Brain microvascular endothelial cell (primary cell): Measurements from ENCODE around the gene SUSD6.
A peak's percentile ranks its signal among the peaks of the same experiment; 100 is the strongest.

Experiments used
- DNase-seq: peaks from one replicate; pipeline ENCODE4 v3.0.0-alpha.2; 2020
- H3K27ac ChIP-seq: fragments of 250-450 bp; sonication (Bioruptor Pico); 2 replicates; pipeline ENCODE4 v1.5.1; 2020; ENCODE audit warnings: mild to moderate bottlenecking, moderate library complexity
- H3K27me3 ChIP-seq: fragments of 250-450 bp; sonication (Bioruptor Pico); replicated peaks from 2 replicates; pipeline ENCODE4 v1.5.1; 2020; ENCODE audit warnings: mild to moderate bottlenecking
- H3K36me3 ChIP-seq: fragments of 250-450 bp; sonication (Bioruptor Pico); replicated peaks from 2 replicates; pipeline ENCODE4 v1.5.1; 2020; ENCODE audit warnings: mild to moderate bottlenecking
- H3K4me3 ChIP-seq: 2 replicates; pipeline ENCODE4 v1.5.1; 2011; ENCODE audit warnings: low read depth, mild to moderate bottlenecking, control low read depth, low read length, moderate library complexity
- CTCF ChIP-seq: IDR thresholded peaks from 2 replicates; pipeline ENCODE4 v1.5.1; 2011; ENCODE audit warnings: low read depth, mild to moderate bottlenecking, moderate library complexity, low read length, control low read depth, inconsistent platforms; ENCODE audit errors: missing control alignments
- in situ Hi-C: cut with HindIII; loops from 2 replicates; pipeline ENCODE4 v1.10.0; 2017; ENCODE audit warnings: low sequenced_read_pairs, low pct_ligation_motif_present

SUSD6 gene

GRCh38 chr14:69626132-69626500 is 14.7 kb downstream of the SUSD6 start:
- no peak for DNase-seq
- Histone ChIP-seq H3K4me3 (no peak overlapping the region), H3K27ac (no peak overlapping the region), H3K36me3 (no peaks in the 10 kb centered on the region), H3K27me3 (no peaks in the 10 kb centered on the region)
- TF ChIP-seq CTCF: no peak
- in situ Hi-C loops: no loop called here

- H3K27ac ChIP-seq: no peak overlapping the region
- TF ChIP-seq CTCF: no peak
- no peaks in the 10 kb centered on the region for H3K36me3 ChIP-seq
- H3K4me3 ChIP-seq: no peak overlapping the region
- in situ Hi-C loops: no loop called here
- H3K27me3 ChIP-seq: no peaks in the 10 kb centered on the region
- no peak for DNase-seq
Measured at GRCh38 chr14:69629225-69630127, 18.1 kb downstream of the SUSD6 start.

- in situ Hi-C loops: no loop called here
- H3K4me3 ChIP-seq: no peak overlapping the region
- no peaks in the 10 kb centered on the region for H3K27me3 ChIP-seq
- H3K36me3 ChIP-seq: no peaks in the 10 kb centered on the region
- H3K27ac ChIP-seq: no peak overlapping the region
- no peak for TF ChIP-seq CTCF
- no peak for DNase-seq
Measured at GRCh38 chr14:69630360-69630759, 19.0 kb downstream of the SUSD6 start.

GRCh38 chr14:69631509-69631908 is 20.1 kb downstream of the SUSD6 start:
- peak; percentile 38 for DNase-seq
- Histone ChIP-seq H3K27ac (no peak overlapping the region), H3K4me3 (no peak overlapping the region), H3K27me3 (no peaks in the 10 kb centered on the region), H3K36me3 (no peaks in the 10 kb centered on the region)
- in situ Hi-C loops: no loop called here
- no peak for TF ChIP-seq CTCF

GRCh38 chr14:69632164-69632563 is 20.8 kb downstream of the SUSD6 start:
- Histone ChIP-seq H3K4me3 (no peak overlapping the region), H3K36me3 (no peaks in the 10 kb centered on the region), H3K27ac (no peak overlapping the region), H3K27me3 (no peaks in the 10 kb centered on the region)
- TF ChIP-seq CTCF: no peak
- in situ Hi-C loops: no loop called here
- no peak for DNase-seq
